ENCODE measurements around the gene SAT2. TPM values are rescaled to one million over a fixed set of nuclear protein-coding genes. Genes with fewer than 3 reads are reported as not detected.

SAT2 gene
- total RNA-seq, 1 donor from 2014 or later, result 22.6 TPM

GRCh38 chr17:7651665-7652387, 24.2 kb upstream of the SAT2 start:
- TF ChIP-seq CTCF (IDR thresholded peaks at IDR 0.05), result no peak
- Histone ChIP-seq H3K27me3 (peaks cover 14% of the 10 kb centered on the region), H3K36me3 (no peaks in the 10 kb centered on the region), H3K27ac (peak overlapping the region in 1 of 2 donors; percentile 19), H3K4me3 (peak overlapping the region; percentile 54 to 69), H3K9me3 (no peaks in the 10 kb centered on the region), H3K4me1 (peaks cover 13 to 17% of the 10 kb centered on the region in 2 donors)
- intact Hi-C loops (cut with DNase I), result no loop called here
- DNase-seq (ENCODE audit: low spot score in 2 of 2), result no peak

GRCh38 chr17:7651097-7651664, 23.6 kb upstream of the SAT2 start:
- no peaks in the 10 kb centered on the region for H3K36me3 ChIP-seq
- no peak overlapping the region for H3K27ac ChIP-seq
- peak overlapping the region; percentile 54 to 69 for H3K4me3 ChIP-seq
- no peaks in the 10 kb centered on the region for H3K9me3 ChIP-seq
- no peak for DNase-seq (ENCODE audit: low spot score in 2 of 2)
- TF ChIP-seq CTCF (IDR thresholded peaks at IDR 0.05), result no peak
- H3K4me1 ChIP-seq, result peaks cover 13 to 17% of the 10 kb centered on the region in 2 donors
- intact Hi-C loops (cut with DNase I), result no loop called here
- peaks cover 14% of the 10 kb centered on the region for H3K27me3 ChIP-seq

DNA sequence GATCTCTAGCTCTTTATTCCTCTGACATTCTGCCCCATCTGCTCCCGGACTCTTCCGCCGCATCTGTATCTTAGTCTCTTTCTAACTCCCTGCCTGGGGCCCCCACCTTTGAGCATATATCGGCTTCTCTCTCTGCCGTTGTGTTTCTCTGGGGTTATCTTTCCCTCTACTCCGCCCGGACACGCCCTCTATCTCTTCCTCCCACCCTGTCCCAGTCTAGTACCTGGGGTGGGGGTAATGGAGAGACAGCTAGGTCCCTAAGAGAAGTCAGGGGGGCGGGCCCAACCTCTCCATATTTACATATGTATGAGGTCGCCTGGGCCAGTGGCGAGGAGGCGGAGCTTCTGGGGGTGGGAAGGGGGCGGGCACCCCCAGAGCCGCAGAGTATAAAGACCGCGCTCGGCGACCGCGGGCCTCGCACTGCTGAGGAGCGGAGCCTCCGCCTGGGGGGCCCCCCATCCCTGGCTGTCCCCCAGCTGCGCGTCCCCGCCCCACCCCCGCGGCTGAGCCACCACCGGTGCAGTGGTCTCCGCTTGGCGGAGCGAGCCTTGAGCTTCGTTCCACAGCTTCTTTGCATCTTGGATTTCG, 23.0 kb upstream of the SAT2 start, which contains the start of gene ATP1B2:
ATP1B2 (plus strand) TSS at position 418 of the 588 bp plus-strand sequence. CDS start 593 bp downstream, outside the sequence.
- peak in 1 of 2 donors; percentile 73 for DNase-seq (ENCODE audit: low spot score in 2 of 2)
- no peak for TF ChIP-seq CTCF (IDR thresholded peaks at IDR 0.05)
- intact Hi-C loops (cut with DNase I), result no loop called here
- Histone ChIP-seq H3K9me3 (no peaks in the 10 kb centered on the region), H3K4me3 (peak within 1 kb of the TSS; percentile 54 to 69), H3K36me3 (no peaks in the 10 kb centered on the region), H3K27ac (peak within 1 kb of the TSS in 1 of 2 donors; percentile 19), H3K27me3 (peaks cover 14% of the 10 kb centered on the region), H3K4me1 (peaks cover 13 to 17% of the 10 kb centered on the region in 2 donors)

DNA sequence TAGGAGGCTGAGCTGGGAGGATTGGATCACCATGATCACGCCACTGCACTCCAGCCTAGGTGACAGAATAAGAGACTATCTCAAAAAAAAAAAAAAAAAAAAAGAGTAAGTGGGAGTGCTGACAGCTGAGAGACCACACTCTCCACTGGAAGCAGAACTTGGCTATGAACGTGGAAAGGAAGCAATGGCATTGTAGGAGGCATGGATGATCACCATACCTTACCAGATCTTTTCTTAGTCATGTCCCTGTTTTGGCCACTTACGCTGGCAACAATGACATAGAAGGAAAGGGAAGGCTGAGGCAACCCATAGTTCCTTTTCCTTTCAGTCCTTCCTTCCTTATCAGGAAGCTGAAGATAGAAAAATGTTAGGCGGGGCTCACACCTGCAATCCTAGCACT, 19.4 kb upstream of the SAT2 start:
- DNase-seq (ENCODE audit: low spot score in 2 of 2), result no peak
- Histone ChIP-seq H3K27me3 (peaks cover 14% of the 10 kb centered on the region), H3K27ac (no peak overlapping the region), H3K4me1 (peaks cover 13 to 17% of the 10 kb centered on the region in 2 donors), H3K4me3 (no peak overlapping the region), H3K9me3 (no peaks in the 10 kb centered on the region), H3K36me3 (no peaks in the 10 kb centered on the region)
- intact Hi-C loops (cut with DNase I), result no loop called here
- TF ChIP-seq CTCF (IDR thresholded peaks at IDR 0.05), result no peak

- Histone ChIP-seq H3K36me3 (no peaks in the 10 kb centered on the region), H3K27ac (no peak overlapping the region), H3K9me3 (no peaks in the 10 kb centered on the region), H3K4me1 (peaks cover 9 to 13% of the 10 kb centered on the region in 2 donors), H3K4me3 (no peak overlapping the region), H3K27me3 (peaks cover 10% of the 10 kb centered on the region)
- DNase-seq (ENCODE audit: low spot score in 2 of 2), result no peak
- intact Hi-C loops (cut with DNase I), result no loop called here
- TF ChIP-seq CTCF (IDR thresholded peaks at IDR 0.05), result no peak
These were observed 18.8 kb upstream of the SAT2 start for GRCh38 chr17:7646457-7646856.

Measured in ascending aorta (tissue), 2 donors.